Liver (tissue), 9 donors: Measurements from ENCODE around the gene UNCX. TPM values are rescaled to one million over a fixed set of nuclear protein-coding genes. Genes with fewer than 3 reads are reported as not detected.

Source experiments
- DNase-seq: peaks from one replicate; pipeline ENCODE4 v3.0.0-alpha.2; 2017; ENCODE audit warnings: low spot score
- H3K27ac ChIP-seq, 2 donors: one replicate each; pipeline ENCODE4 v1.7.0; 2013; ENCODE audit warnings: inconsistent platforms in 2 of 2, low read length in 2 of 2, control low read depth in 1 of 2, low read depth in 1 of 2, mild to moderate bottlenecking in 1 of 2
- H3K27me3 ChIP-seq, 4 donors: one replicate each; pipeline versions ENCODE4 v1.6.1 to v1.7.0; 2013; ENCODE audit warnings: low read length in 3 of 4, inconsistent platforms in 1 of 4, mild to moderate bottlenecking in 1 of 4, moderate library complexity in 1 of 4; ENCODE audit not compliant: control insufficient read depth in 4 of 4, insufficient read depth in 4 of 4
- H3K36me3 ChIP-seq, 4 donors: one replicate each; pipeline versions ENCODE4 v1.6.1 to v1.7.0; 2013; ENCODE audit warnings: low read length in 3 of 4, mild to moderate bottlenecking in 3 of 4, low read depth in 1 of 4, moderate library complexity in 1 of 4; ENCODE audit not compliant: control insufficient read depth in 4 of 4, insufficient read depth in 3 of 4
- H3K4me1 ChIP-seq, 4 donors: one replicate each; pipeline versions ENCODE4 v1.6.1 to v1.7.0; 2013; ENCODE audit warnings: low read length in 3 of 4, mild to moderate bottlenecking in 3 of 4, moderate library complexity in 1 of 4; ENCODE audit not compliant: control insufficient read depth in 4 of 4, insufficient read depth in 4 of 4
- H3K4me3 ChIP-seq, 3 donors: one replicate each; pipeline versions ENCODE4 v1.6.1 to v1.7.0; 2013; ENCODE audit warnings: low read length in 3 of 3, control low read depth in 1 of 3, low read depth in 1 of 3, mild to moderate bottlenecking in 1 of 3
- H3K9ac ChIP-seq, 2 donors: one replicate each; pipeline ENCODE4 v1.7.0; 2013; ENCODE audit warnings: low read length in 2 of 2, mild to moderate bottlenecking in 2 of 2, moderate library complexity in 2 of 2, control low read depth in 1 of 2, low read depth in 1 of 2
- H3K9me3 ChIP-seq, 4 donors: one replicate each; pipeline versions ENCODE4 v1.6.1 to v1.7.0; 2013; ENCODE audit warnings: low read length in 3 of 4; ENCODE audit not compliant: control insufficient read depth in 4 of 4
- FOXA1 ChIP-seq: IDR thresholded peaks from 2 replicates; pipeline ENCODE4 v1.6.1; 2016; ENCODE audit warnings: antibody characterized with exemption
- GABPA ChIP-seq, 2 donors: IDR thresholded peaks in 1 of 2; conservative IDR thresholded peaks in 1 of 2; 2 replicates each; pipeline ENCODE4 v1.6.1; 2016; ENCODE audit warnings: antibody characterized with exemption in 2 of 2, mild to moderate bottlenecking in 1 of 2, moderate library complexity in 1 of 2
- HNF4A ChIP-seq, 2 donors: conservative IDR thresholded peaks; 2 replicates each; pipeline ENCODE4 v1.6.1; 2016; ENCODE audit warnings: antibody characterized with exemption in 2 of 2, mild to moderate bottlenecking in 2 of 2
- HNF4G ChIP-seq: IDR thresholded peaks from 2 replicates; pipeline ENCODE4 v1.6.1; 2016; ENCODE audit warnings: antibody characterized with exemption
- JUND ChIP-seq, 2 donors: IDR thresholded peaks; 2 replicates each; pipeline ENCODE4 v1.6.1; 2016; ENCODE audit warnings: antibody characterized with exemption in 2 of 2
- MAX ChIP-seq: IDR thresholded peaks from 2 replicates; pipeline ENCODE4 v1.6.1; 2016; ENCODE audit warnings: antibody characterized with exemption
- NR2F2 ChIP-seq: IDR thresholded peaks from 2 replicates; pipeline ENCODE4 v1.6.1; 2016; ENCODE audit warnings: antibody characterized with exemption
- RAD21 ChIP-seq, 2 donors: IDR thresholded peaks; 2 replicates each; pipeline ENCODE4 v1.6.1; 2016; ENCODE audit warnings: antibody characterized with exemption in 2 of 2, mild to moderate bottlenecking in 2 of 2
- REST ChIP-seq: IDR thresholded peaks from 2 replicates; pipeline ENCODE4 v1.6.1; 2016; ENCODE audit warnings: antibody characterized with exemption, mild to moderate bottlenecking
- SP1 ChIP-seq: IDR thresholded peaks from 2 replicates; pipeline ENCODE4 v1.6.1; 2018; ENCODE audit warnings: antibody characterized with exemption, mild to moderate bottlenecking
- TAF1 ChIP-seq: conservative IDR thresholded peaks from 2 replicates; pipeline ENCODE4 v1.6.1; 2016; ENCODE audit warnings: antibody characterized with exemption, mild to moderate bottlenecking
- YY1 ChIP-seq: IDR thresholded peaks from 2 replicates; pipeline ENCODE4 v1.6.1; 2016; ENCODE audit warnings: antibody characterized with exemption, mild to moderate bottlenecking
- ZBTB33 ChIP-seq: IDR thresholded peaks from 2 replicates; pipeline ENCODE4 v1.6.1; 2016; ENCODE audit warnings: antibody characterized with exemption
- WGBS: extraction: QIAGEN DNeasy Blood & Tissue Kit; methylation state at CpG from one replicate; pipeline ENCODE4 v1.1.7; 2013; 5-methylcytosine and 5-hydroxymethylcytosine counted together
- polyA plus RNA-seq, 2 donors: library from polyadenylated mRNA; stranded (reverse) in 1 of 2; unstranded in 1 of 2; fragments of 200-250 nt in 1 of 2; fragments of >200 nt in 1 of 2; fragmentation: Nextera tagmentation in 1 of 2; extraction: Ambion mirVana in 1 of 2; gene quantifications; one replicate each; pipeline versions ENCODE4 v1.2.1 to v1.2.3, GENCODE V29; 2013 to 2015
- total RNA-seq, 2 donors: library from RNA; depleted of rRNA; stranded (reverse); fragments of >200 nt; gene quantifications; one replicate each; pipeline ENCODE4 v1.2.3, GENCODE V29; 2014
- donor health status: healthy.
- donor health status: healthy.
- donor health status: healthy.
- donor health status: healthy.
- donor health status: healthy.

The UNCX gene
- total and polyA plus RNA-seq, 4 donors = not detected

- Histone ChIP-seq H3K4me3 (no peak overlapping the region), H3K9ac (no peak overlapping the region), H3K27me3 (peaks cover 5 to 15% (median 9%) of the 10 kb centered on the region in 4 donors), H3K27ac (no peak overlapping the region), H3K9me3 (no peaks in the 10 kb centered on the region), H3K36me3 (no peaks in the 10 kb centered on the region), H3K4me1 (peaks cover 0 to 7% (median 0%) of the 10 kb centered on the region in 4 donors)
- TF ChIP-seq GABPA (IDR thresholded peaks at IDR 0.05 in 1 of 2, conservative IDR thresholded peaks at IDR 0.05 in 1 of 2) = no peak
- no peak for TF ChIP-seq YY1
- TF ChIP-seq ZBTB33 = no peak
- no peak for TF ChIP-seq HNF4A (conservative IDR thresholded peaks at IDR 0.05)
- TF ChIP-seq SP1 = no peak
- no peak for TF ChIP-seq REST
- DNase-seq = no peak
- WGBS = 9% methylated on average over 14 of the region's 14 CpGs
These were observed 17.1 kb downstream of the UNCX start for GRCh38 chr7:1249731-1250130.

GRCh38 chr7:1250901-1251300 is 18.2 kb downstream of the UNCX start:
- Histone ChIP-seq H3K9ac (no peak overlapping the region), H3K9me3 (no peaks in the 10 kb centered on the region), H3K27me3 (peaks cover 5 to 13% (median 11%) of the 10 kb centered on the region in 4 donors), H3K4me3 (no peak overlapping the region), H3K36me3 (no peaks in the 10 kb centered on the region), H3K4me1 (peaks cover 0 to 7% (median 0%) of the 10 kb centered on the region in 4 donors), H3K27ac (no peak overlapping the region)
- DNase-seq = no peak
- TF ChIP-seq JUND (IDR thresholded peaks at IDR 0.05) = no peak
- TF ChIP-seq NR2F2 = no peak
- TF ChIP-seq HNF4G = no peak
- TF ChIP-seq FOXA1 = no peak
- no peak for TF ChIP-seq MAX
- TF ChIP-seq RAD21 (IDR thresholded peaks at IDR 0.05) = no peak
- TF ChIP-seq TAF1 = no peak
- no peak for TF ChIP-seq SP1
- 88% methylated on average over 8 of the region's 8 CpGs for WGBS
